Loucy (cell line): ENCODE measurements around the gene AKR1B15.

Experiments
- H2AFZ ChIP-seq: fragments of 200-600 bp; sonication (generic); 2 replicates; pipeline ENCODE4 v1.6.0; 2016; ENCODE audit warnings: antibody characterized with exemption, mild to moderate bottlenecking, low read length, moderate library complexity
- H3F3A ChIP-seq: fragments of 200-600 bp; 2 replicates; pipeline ENCODE4 v1.6.0; 2016; ENCODE audit warnings: antibody characterized with exemption, low read depth, mild to moderate bottlenecking
- H3K27me3 ChIP-seq: fragments of 200-600 bp; sonication (generic); 2 replicates; pipeline ENCODE4 v1.6.1; 2014; ENCODE audit warnings: low read length, mild to moderate bottlenecking; ENCODE audit not compliant: insufficient read depth, poor library complexity, severe bottlenecking
- H3K36me3 ChIP-seq: fragments of 200-600 bp; sonication (generic); 2 replicates; pipeline ENCODE4 v1.6.1; 2016; ENCODE audit warnings: low read length; ENCODE audit not compliant: insufficient read depth
- H3K4me1 ChIP-seq: fragments of 200-600 bp; sonication (generic); 2 replicates; pipeline ENCODE4 v1.5.1; 2014; ENCODE audit warnings: low read length, mild to moderate bottlenecking; ENCODE audit not compliant: insufficient read depth, poor library complexity, severe bottlenecking
- H3K4me2 ChIP-seq: fragments of 200-600 bp; sonication (generic); 2 replicates; pipeline ENCODE4 v1.6.0; 2014; ENCODE audit warnings: antibody characterized with exemption, low read length, low read depth, mild to moderate bottlenecking; ENCODE audit not compliant: poor library complexity, severe bottlenecking
- H3K4me3 ChIP-seq: fragments of 200-600 bp; sonication (generic); 2 replicates; pipeline ENCODE4 v1.5.1; 2014; ENCODE audit warnings: low read length, mild to moderate bottlenecking, mixed read lengths; ENCODE audit not compliant: poor library complexity, severe bottlenecking
- H3K79me2 ChIP-seq: fragments of 200-600 bp; sonication (generic); 2 replicates; pipeline ENCODE4 v1.6.1; 2014; ENCODE audit warnings: low read length; ENCODE audit not compliant: insufficient read depth
- H3K9ac ChIP-seq: fragments of 200-600 bp; sonication (generic); 2 replicates; pipeline ENCODE4 v1.6.0; 2014; ENCODE audit warnings: mild to moderate bottlenecking, low read depth, low read length, moderate library complexity; ENCODE audit not compliant: poor library complexity, severe bottlenecking
- H3K9me2 ChIP-seq: fragments of 200-600 bp; sonication (generic); replicated peaks from 2 replicates; pipeline ENCODE4 v1.6.1; 2016; ENCODE audit warnings: low read depth, low read length, mixed read lengths
- H3K9me3 ChIP-seq: fragments of 200-600 bp; sonication (generic); 2 replicates; pipeline ENCODE4 v1.6.1; 2014; ENCODE audit warnings: mild to moderate bottlenecking, antibody characterized with exemption, low read length, low read depth; ENCODE audit not compliant: insufficient read depth
- H4K20me1 ChIP-seq: fragments of 200-600 bp; sonication (generic); 2 replicates; pipeline ENCODE4 v1.6.0; 2014; ENCODE audit warnings: antibody characterized with exemption, low read length, mild to moderate bottlenecking; ENCODE audit not compliant: insufficient read depth, poor library complexity, severe bottlenecking
- CTCF ChIP-seq: fragments of 200-600 bp; sonication (generic); conservative IDR thresholded peaks from 2 replicates; pipeline ENCODE4 v1.5.1; 2014; ENCODE audit warnings: mild to moderate bottlenecking, antibody characterized with exemption, low read length
- EZH2phosphoT487 ChIP-seq: fragments of 200-600 bp; IDR thresholded peaks from 2 replicates; pipeline ENCODE4 v1.6.1; 2018; ENCODE audit warnings: antibody characterized with exemption, mild to moderate bottlenecking, moderate library complexity, borderline replicate concordance

Gene AKR1B15

GRCh38 chr7:134601459-134601858 lies 52.5 kb downstream of the AKR1B15 start:
- no peak for TF ChIP-seq CTCF
- TF ChIP-seq EZH2phosphoT487: no peak
- Histone ChIP-seq H3K36me3 (no peaks in the 10 kb centered on the region), H3K4me2 (no peak overlapping the region)

GRCh38 chr7:134602881-134603451 lies 54.1 kb downstream of the AKR1B15 start:
- Histone ChIP-seq H3K4me1 (no peaks in the 10 kb centered on the region), H3K9ac (no peak overlapping the region), H2AFZ (no peak overlapping the region), H4K20me1 (no peaks in the 10 kb centered on the region), H3K9me2 (no peaks in the 10 kb centered on the region), H3K4me2 (no peak overlapping the region), H3K36me3 (no peaks in the 10 kb centered on the region), H3K9me3 (no peaks in the 10 kb centered on the region), H3K79me2 (no peaks in the 10 kb centered on the region), H3K4me3 (no peak overlapping the region), H3K27me3 (no peaks in the 10 kb centered on the region), H3F3A (no peaks in the 10 kb centered on the region)
- no peak for TF ChIP-seq EZH2phosphoT487
- TF ChIP-seq CTCF: no peak

More at GRCh38 chr7:134601459-134601858, 52.5 kb downstream of the AKR1B15 start:
- H3F3A ChIP-seq: no peaks in the 10 kb centered on the region
- no peak overlapping the region for H3K9ac ChIP-seq
- H3K9me3 ChIP-seq: no peaks in the 10 kb centered on the region
- H4K20me1 ChIP-seq: no peaks in the 10 kb centered on the region
- H3K4me1 ChIP-seq: no peaks in the 10 kb centered on the region
- no peak overlapping the region for H3K4me3 ChIP-seq
- H3K27me3 ChIP-seq: no peaks in the 10 kb centered on the region
- H3K79me2 ChIP-seq: no peaks in the 10 kb centered on the region
- no peaks in the 10 kb centered on the region for H3K9me2 ChIP-seq
- H2AFZ ChIP-seq: no peak overlapping the region

- Histone ChIP-seq H3K27me3 (no peaks in the 10 kb centered on the region), H3K4me1 (no peaks in the 10 kb centered on the region), H4K20me1 (no peaks in the 10 kb centered on the region), H3K4me2 (peak overlapping the region; percentile 60), H3K79me2 (no peaks in the 10 kb centered on the region), H3K4me3 (peak overlapping the region; percentile 64), H2AFZ (peak overlapping the region; percentile 80), H3K9me2 (no peaks in the 10 kb centered on the region), H3F3A (no peaks in the 10 kb centered on the region), H3K9ac (peak overlapping the region; percentile 2), H3K36me3 (no peaks in the 10 kb centered on the region), H3K9me3 (no peaks in the 10 kb centered on the region)
- peak; percentile 95 for TF ChIP-seq CTCF
- no peak for TF ChIP-seq EZH2phosphoT487
Observed at GRCh38 chr7:134605978-134606923, 57.3 kb downstream of the AKR1B15 start.
